Duodenal mucosa (tissue), 2 donors: ENCODE measurements around the gene DUSP22.

ENCODE experiments used
- H3K27ac ChIP-seq: one replicate; pipeline ENCODE4 v1.7.0; 2013; ENCODE audit warnings: low read depth, low read length
- H3K27me3 ChIP-seq, 2 donors: one replicate each; pipeline ENCODE4 v1.7.0; 2013; ENCODE audit warnings: low read length in 2 of 2, control low read depth in 1 of 2; ENCODE audit not compliant: insufficient read depth in 2 of 2, control insufficient read depth in 1 of 2
- H3K36me3 ChIP-seq, 2 donors: one replicate each; pipeline ENCODE4 v1.7.0; 2013; ENCODE audit warnings: low read length in 2 of 2, control low read depth in 1 of 2; ENCODE audit not compliant: insufficient read depth in 2 of 2, control insufficient read depth in 1 of 2
- H3K4me1 ChIP-seq, 2 donors: one replicate each; pipeline ENCODE4 v1.7.0; 2013; ENCODE audit warnings: low read length in 2 of 2, control low read depth in 1 of 2; ENCODE audit not compliant: insufficient read depth in 2 of 2, control insufficient read depth in 1 of 2
- H3K4me3 ChIP-seq, 2 donors: one replicate each; pipeline ENCODE4 v1.7.0; 2013; ENCODE audit warnings: low read length in 2 of 2, low read depth in 1 of 2
- H3K9ac ChIP-seq, 2 donors: one replicate each; pipeline ENCODE4 v1.7.0; 2013; ENCODE audit warnings: low read length in 2 of 2, low read depth in 1 of 2
- H3K9me3 ChIP-seq, 2 donors: one replicate each; pipeline ENCODE4 v1.7.0; 2013; ENCODE audit warnings: low read length in 2 of 2, control low read depth in 1 of 2; ENCODE audit not compliant: control insufficient read depth in 1 of 2

Gene DUSP22

GRCh38 chr6:396126-396520, 103.8 kb downstream of the DUSP22 start:
- H3K27ac ChIP-seq: no peak overlapping the region
- no peaks in the 10 kb centered on the region for H3K36me3 ChIP-seq
- no peaks in the 10 kb centered on the region for H3K9me3 ChIP-seq
- H3K4me1 ChIP-seq: peaks cover 0 to 8% of the 10 kb centered on the region in 2 donors
- peaks cover 16 to 30% of the 10 kb centered on the region in 2 donors for H3K27me3 ChIP-seq
- H3K9ac ChIP-seq: no peak overlapping the region
- H3K4me3 ChIP-seq: no peak overlapping the region

GRCh38 chr6:397056-397455, 104.8 kb downstream of the DUSP22 start:
- H3K9ac ChIP-seq: no peak overlapping the region
- H3K9me3 ChIP-seq: no peaks in the 10 kb centered on the region
- no peak overlapping the region for H3K27ac ChIP-seq
- peaks cover 11 to 25% of the 10 kb centered on the region in 2 donors for H3K27me3 ChIP-seq
- peaks cover 0 to 5% of the 10 kb centered on the region in 2 donors for H3K4me1 ChIP-seq
- no peaks in the 10 kb centered on the region for H3K36me3 ChIP-seq
- H3K4me3 ChIP-seq: no peak overlapping the region

GRCh38 chr6:397604-398003, 105.3 kb downstream of the DUSP22 start:
- Histone ChIP-seq H3K27ac (no peak overlapping the region), H3K9me3 (no peaks in the 10 kb centered on the region), H3K4me3 (no peak overlapping the region), H3K27me3 (peaks cover 7 to 23% of the 10 kb centered on the region in 2 donors), H3K4me1 (peaks cover 0 to 4% of the 10 kb centered on the region in 2 donors), H3K9ac (no peak overlapping the region), H3K36me3 (no peaks in the 10 kb centered on the region)

- H3K36me3 ChIP-seq: no peaks in the 10 kb centered on the region
- no peak overlapping the region for H3K9ac ChIP-seq
- H3K4me3 ChIP-seq: no peak overlapping the region
- peaks cover 7 to 23% of the 10 kb centered on the region in 2 donors for H3K27me3 ChIP-seq
- peaks cover 0 to 4% of the 10 kb centered on the region in 2 donors for H3K4me1 ChIP-seq
- H3K27ac ChIP-seq: no peak overlapping the region
- H3K9me3 ChIP-seq: no peaks in the 10 kb centered on the region
Observed at GRCh38 chr6:398065-398464, 105.8 kb downstream of the DUSP22 start.

GRCh38 chr6:398558-399078, 106.3 kb downstream of the DUSP22 start:
- no peaks in the 10 kb centered on the region for H3K36me3 ChIP-seq

GRCh38 chr6:399785-400534, 107.7 kb downstream of the DUSP22 start:
- H3K27me3 ChIP-seq: peaks cover 0 to 14% of the 10 kb centered on the region in 2 donors

More at GRCh38 chr6:398558-399078, 106.3 kb downstream of the DUSP22 start:
- no peak overlapping the region for H3K9ac ChIP-seq
- H3K27me3 ChIP-seq: peaks cover 5 to 22% of the 10 kb centered on the region in 2 donors
- no peak overlapping the region for H3K27ac ChIP-seq
- no peaks in the 10 kb centered on the region for H3K9me3 ChIP-seq
- H3K4me3 ChIP-seq: no peak overlapping the region
- H3K4me1 ChIP-seq: peaks cover 0 to 4% of the 10 kb centered on the region in 2 donors

GRCh38 chr6:400815-401214, 108.5 kb downstream of the DUSP22 start:
- Histone ChIP-seq H3K27ac (no peak overlapping the region), H3K27me3 (peaks cover 0 to 9% of the 10 kb centered on the region in 2 donors), H3K4me1 (peaks cover 2 to 3% of the 10 kb centered on the region in 2 donors), H3K36me3 (peaks cover 0 to 3% of the 10 kb centered on the region in 2 donors), H3K9me3 (no peaks in the 10 kb centered on the region), H3K9ac (no peak overlapping the region), H3K4me3 (no peak overlapping the region)

More at GRCh38 chr6:399785-400534, 107.7 kb downstream of the DUSP22 start:
- H3K36me3 ChIP-seq: peaks cover 0 to under 1% of the 10 kb centered on the region in 2 donors
- no peak overlapping the region for H3K27ac ChIP-seq
- no peak overlapping the region for H3K9ac ChIP-seq
- H3K4me3 ChIP-seq: no peak overlapping the region
- peaks cover 3 to 4% of the 10 kb centered on the region in 2 donors for H3K4me1 ChIP-seq
- H3K9me3 ChIP-seq: no peaks in the 10 kb centered on the region
